ENCODE data around the gene ZIC4. TPM values are rescaled to one million over a fixed set of nuclear protein-coding genes. Genes with fewer than 3 reads are reported as not detected.

Gene ZIC4
- total RNA-seq, 1 donor from 2014 or later = not detected

DNA sequence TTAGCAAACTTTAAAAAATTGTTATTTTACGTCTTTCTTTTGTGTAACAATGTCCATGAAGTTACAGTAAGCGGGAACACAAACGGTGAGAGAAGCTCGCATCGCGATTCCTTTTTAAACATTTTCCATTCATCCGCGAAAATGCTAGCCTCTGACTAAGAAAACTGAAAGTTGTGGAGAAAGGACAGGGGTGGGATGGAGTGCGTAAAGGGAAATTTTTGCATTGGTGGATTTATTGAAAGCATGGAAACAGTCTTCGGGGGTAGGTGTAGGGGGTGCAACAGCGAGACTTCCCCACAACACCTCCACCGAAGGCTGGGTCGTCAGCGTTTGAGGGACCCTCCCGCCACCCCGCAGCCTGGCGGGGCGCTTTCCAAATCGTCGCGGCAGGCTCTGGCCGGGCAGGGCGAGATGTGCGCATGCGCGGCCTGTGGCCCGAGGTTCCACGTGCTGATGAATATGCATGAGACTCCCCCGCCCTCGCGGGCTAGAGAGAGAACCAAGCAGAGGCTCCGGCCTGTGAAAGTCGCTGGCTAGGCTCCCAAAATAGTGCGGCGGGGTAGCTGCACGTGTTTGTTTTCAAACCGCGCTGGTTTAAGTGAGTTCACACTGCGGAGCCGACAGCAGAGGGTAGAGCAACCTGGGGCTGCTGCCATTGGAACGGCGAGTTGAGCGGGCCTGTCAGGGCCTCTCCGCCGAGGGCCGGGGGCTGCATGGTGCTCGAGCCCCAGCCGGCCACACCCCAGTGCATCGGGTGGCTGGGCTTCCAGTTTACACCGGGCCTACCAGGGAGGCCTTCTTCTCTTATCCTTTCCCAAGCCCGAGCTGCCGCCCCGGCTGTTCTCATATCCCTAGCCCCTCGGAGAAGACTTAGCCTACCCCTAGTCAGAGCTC, 12.7 kb upstream of the ZIC4 start:
- no peak for DNase-seq
- ATAC-seq (ENCODE audit: poor library complexity) = no peak
- intact Hi-C loops (cut with DNase I) = no loop called here

GRCh38 chr3:147418371-147418781, 12.0 kb upstream of the ZIC4 start:
- intact Hi-C loops (cut with DNase I) = no loop called here
- DNase-seq (no peak), ATAC-seq (ENCODE audit: poor library complexity) (no peak)

- intact Hi-C loops (cut with DNase I) = no loop called here
- ATAC-seq (ENCODE audit: poor library complexity) = no peak
- no peak for DNase-seq
These were observed 11.4 kb upstream of the ZIC4 start for GRCh38 chr3:147417551-147418295.

DNA sequence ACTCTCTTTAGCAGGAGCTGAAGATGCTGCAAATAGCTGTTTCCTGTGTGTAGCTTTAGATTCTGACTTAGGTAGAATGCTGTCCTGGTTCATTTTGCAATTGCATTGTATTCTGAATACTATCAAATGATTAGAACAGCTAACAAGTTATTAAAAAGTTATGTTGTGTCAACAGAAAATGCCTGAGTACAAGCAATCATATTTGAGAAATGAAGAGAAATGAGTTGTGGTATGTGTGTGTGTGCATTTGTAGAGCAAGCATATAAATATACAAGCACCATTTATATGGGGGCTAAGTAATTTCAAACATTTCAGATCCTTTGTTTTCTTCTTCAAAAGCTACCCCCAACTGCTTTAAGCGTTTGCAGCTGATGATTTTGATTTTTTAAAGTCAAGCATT, 10.6 kb upstream of the ZIC4 start:
- no peak for ATAC-seq (ENCODE audit: poor library complexity)
- no peak for DNase-seq
- intact Hi-C loops (cut with DNase I) = no loop called here

GRCh38 chr3:147415874-147416273, 9.5 kb upstream of the ZIC4 start:
- DNase-seq = no peak
- no peak for ATAC-seq (ENCODE audit: poor library complexity)
- intact Hi-C loops (cut with DNase I) = no loop called here

DNA sequence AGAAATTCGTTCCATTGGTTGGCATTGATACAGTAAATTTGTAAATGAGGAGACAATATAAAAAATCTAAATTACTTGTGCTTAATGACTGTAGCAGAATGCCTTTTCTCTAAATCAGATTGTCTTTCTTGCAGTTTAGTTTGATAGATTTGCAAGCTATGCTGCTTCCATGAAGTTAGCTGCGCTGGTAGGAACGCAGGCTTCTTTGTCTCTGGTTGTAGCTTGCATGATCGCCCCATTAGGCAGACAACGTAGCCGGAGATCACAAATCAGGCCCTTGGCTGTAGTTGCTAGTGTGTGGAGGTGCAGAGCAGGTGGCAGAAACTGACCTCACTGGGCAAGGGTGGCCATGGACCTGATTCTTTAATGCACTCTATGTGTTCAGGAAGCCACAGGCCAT, 8.9 kb upstream of the ZIC4 start:
- no peak for DNase-seq
- intact Hi-C loops (cut with DNase I) = no loop called here
- ATAC-seq (ENCODE audit: poor library complexity) = no peak

DNA sequence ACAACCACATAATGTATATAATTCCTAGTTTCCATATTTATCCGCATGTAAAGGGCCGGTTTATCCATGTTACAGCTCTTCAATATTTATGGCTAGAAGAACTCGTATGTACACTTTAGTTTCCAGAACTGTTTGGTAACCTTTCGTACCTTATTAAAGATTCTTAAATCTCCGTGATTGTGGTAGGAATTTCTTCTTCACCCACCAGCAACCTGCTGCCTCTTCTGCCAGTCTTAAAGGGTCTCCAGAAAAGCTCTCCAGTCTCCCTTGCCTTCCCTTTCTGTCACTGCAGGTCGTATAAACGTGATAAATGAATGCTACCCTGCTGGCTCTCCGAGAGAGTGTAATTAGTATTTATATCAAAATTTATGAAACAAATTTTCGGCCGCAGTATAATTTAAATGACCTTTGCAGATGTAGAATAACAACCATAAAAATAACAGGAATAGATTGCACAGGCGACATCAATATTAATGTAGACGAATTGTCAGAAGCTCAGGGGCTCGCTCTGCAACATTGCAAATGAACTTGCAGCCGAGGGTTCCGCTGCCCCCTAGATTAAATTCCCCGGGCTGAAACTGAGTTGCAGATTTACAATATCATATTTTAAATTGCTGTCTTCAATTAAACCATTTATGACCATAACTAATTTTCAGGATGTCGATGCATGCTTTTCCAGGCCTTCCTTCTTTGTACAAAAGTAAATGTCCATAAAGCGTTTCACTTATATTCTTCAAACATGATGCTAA, 8.2 kb upstream of the ZIC4 start:
- ATAC-seq (ENCODE audit: poor library complexity) (no peak), DNase-seq (no peak)
- intact Hi-C loops (cut with DNase I) = no loop called here

GRCh38 chr3:147413686-147414389, 7.5 kb upstream of the ZIC4 start:
- intact Hi-C loops (cut with DNase I) = no loop called here
- ATAC-seq (ENCODE audit: poor library complexity) = no peak
- no peak for DNase-seq

DNA sequence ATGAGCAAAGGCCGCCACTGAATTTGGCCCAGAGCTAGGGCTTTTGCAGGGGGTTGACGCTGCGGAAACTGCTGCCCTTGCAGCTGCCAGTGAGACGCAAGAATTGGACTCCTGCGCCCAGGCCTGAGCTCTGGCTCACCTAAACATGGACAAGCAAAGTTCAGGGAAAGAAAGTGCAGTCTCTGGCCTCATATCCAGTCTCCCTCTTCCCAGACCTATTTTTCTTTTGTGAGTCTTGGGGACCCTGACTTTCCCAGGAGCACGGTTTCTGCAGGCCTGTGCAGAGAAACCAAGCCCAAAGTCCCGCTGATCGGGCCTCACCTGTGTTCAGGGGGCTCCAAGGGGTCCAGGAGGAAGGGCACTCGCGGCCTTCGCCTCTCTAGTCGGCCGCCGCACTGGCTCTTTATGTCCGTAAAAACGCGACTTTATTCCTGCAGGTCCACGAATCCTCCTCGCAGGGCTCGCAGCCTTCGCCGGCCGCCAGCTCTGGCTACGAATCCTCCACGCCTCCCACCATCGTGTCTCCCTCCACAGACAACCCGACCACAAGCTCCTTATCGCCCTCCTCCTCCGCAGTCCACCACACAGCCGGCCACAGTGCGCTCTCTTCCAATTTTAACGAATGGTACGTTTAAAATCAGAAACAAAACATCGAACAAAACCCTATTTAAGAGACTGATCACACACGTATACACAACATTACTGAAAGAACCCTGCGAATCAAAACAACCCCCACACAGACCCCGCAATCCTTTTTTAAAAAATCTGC, 6.8 kb upstream of the ZIC4 start:
- intact Hi-C loops (cut with DNase I) = no loop called here
- ATAC-seq (ENCODE audit: poor library complexity) = no peak
- no peak for DNase-seq

DNA sequence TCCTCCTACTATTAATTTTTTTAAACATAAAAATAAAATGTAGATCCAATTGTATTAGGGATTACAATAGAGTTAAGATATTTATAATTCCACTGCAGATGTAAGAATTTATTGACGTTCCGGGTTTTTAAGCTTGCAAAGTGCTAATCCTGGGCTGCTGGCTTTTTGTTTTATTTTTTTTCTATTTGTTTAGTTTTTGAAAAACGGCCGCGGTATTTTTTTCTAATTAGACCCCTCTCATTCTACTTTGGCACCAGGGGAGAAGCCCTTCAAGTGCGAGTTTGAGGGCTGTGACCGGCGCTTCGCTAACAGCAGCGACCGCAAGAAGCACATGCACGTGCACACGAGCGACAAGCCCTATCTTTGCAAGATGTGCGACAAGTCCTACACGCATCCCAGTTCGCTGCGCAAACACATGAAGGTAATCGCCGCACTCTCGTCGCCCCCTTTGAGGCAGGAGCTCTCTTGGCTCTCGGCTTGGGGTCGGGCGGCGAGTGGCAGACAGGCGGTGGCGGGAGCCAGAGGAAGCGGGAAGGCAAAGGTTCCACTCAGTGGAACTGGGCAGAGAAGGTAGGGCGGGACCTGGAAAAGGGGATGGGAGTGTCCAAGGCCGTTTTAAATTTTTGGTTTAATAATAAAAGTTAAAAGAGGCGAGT, 6.0 kb upstream of the ZIC4 start:
- DNase-seq (no peak), ATAC-seq (ENCODE audit: poor library complexity) (no peak)
- intact Hi-C loops (cut with DNase I) = no loop called here

GRCh38 chr3:147411815-147412241, 5.5 kb upstream of the ZIC4 start:
- no peak for ATAC-seq (ENCODE audit: poor library complexity)
- no peak for DNase-seq
- intact Hi-C loops (cut with DNase I) = no loop called here

DNA sequence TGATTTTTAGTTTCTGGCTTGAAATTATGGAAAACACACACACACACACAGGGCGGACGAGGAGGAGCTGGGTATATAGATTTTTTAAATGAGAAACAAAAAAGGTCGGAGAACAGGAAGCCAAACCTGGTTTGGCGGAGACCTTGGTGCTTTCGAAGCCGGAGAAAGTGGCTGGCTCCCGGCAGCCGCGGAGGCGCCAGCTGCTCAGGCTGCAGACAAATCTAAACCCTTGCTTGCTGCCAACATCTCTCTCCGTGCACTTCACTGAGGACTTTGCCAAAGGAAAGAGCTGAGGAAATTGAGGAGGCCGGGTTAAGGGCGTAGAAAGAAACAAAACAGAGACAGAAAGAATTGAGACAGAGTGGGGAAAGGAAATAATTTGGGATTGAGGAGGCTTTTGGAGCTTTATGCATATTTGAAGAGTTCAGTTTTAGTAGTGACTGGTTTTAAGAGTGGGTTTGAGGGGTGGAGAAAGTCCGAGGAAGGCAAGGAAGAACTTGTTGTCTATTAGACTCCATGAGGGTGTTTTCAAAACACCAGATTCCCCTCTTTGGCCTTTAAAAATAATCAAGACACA, 5.0 kb upstream of the ZIC4 start:
- no peak for DNase-seq
- peak; percentile 53 for ATAC-seq (ENCODE audit: poor library complexity)
- intact Hi-C loops (cut with DNase I) = no loop called here

GRCh38 chr3:147410526-147411237, 4.3 kb upstream of the ZIC4 start:
- intact Hi-C loops (cut with DNase I) = no loop called here
- ATAC-seq (ENCODE audit: poor library complexity) = no peak
- DNase-seq = no peak

- ATAC-seq (ENCODE audit: poor library complexity) (no peak), DNase-seq (no peak)
- intact Hi-C loops (cut with DNase I) = no loop called here
These were observed 3.8 kb upstream of the ZIC4 start for GRCh38 chr3:147410116-147410525.

DNA sequence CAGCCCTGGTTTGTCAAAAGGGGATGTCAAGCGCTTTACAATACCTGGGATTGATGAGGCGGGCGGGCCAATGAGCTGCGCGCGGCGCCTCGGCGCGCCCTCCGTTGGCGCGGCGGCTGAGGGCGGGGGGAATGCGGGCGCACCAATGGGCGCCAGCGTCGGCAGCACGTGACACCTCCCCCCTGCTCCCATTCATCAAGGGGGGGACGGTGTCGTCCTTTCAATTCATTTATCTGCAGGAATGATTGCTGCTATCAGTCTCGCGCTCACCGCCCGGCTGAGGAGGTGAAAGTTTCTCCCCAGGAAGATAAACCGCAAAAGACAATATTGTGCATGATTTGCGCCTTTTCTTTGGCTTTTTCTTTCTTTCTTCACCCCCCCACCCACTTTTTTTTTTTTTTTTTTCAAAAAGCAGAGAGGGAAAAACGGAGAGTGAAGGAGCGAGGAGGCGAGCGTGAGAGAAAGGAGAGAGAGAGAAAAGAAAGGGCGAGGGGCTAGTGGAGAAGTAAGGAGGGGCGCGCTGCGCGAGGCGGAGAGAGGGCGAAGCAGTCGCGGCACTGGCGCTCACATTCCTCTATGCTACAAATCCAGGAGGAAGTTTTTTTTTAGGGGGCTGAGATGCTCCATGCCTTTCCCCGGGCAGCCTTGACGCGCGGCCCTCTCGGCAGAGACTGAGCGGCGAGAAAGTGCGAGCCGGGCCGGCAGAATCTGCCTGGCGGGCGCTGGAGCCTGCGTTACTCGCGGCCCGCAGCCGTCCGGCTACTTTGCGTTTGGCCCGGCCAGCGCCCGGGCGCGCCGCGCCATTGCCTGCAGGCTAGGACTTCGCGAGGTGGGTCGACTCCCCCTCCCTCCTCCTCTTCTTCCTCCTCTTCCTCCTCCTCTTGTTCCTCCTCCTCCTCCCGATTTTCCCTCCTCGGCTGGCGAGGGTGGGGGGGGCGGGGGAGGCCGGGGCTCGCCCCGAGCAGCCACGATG, 3.1 kb upstream of the ZIC4 start, which contains the start of gene ZIC1:
ZIC1 (plus strand) TSS at position 223 of the 973 bp plus-strand sequence; CDS start at position 971, 748 bp downstream.
- DNase-seq = no peak

More for the DNA sequence above, 3.1 kb upstream of the ZIC4 start, which contains the start of gene ZIC1:
- ATAC-seq (ENCODE audit: poor library complexity) = no peak
- intact Hi-C loops (cut with DNase I) = no loop called here

Measured in Right ventricle myocardium superior (tissue), 1 donor.